ENCODE data around the gene BCAS3.
"Not testable (repeated sequence)": the region's sequence is repeated elsewhere in the genome, so short reads cannot be mapped to it uniquely, and the experiment has no call there.

Gene BCAS3

DNA sequence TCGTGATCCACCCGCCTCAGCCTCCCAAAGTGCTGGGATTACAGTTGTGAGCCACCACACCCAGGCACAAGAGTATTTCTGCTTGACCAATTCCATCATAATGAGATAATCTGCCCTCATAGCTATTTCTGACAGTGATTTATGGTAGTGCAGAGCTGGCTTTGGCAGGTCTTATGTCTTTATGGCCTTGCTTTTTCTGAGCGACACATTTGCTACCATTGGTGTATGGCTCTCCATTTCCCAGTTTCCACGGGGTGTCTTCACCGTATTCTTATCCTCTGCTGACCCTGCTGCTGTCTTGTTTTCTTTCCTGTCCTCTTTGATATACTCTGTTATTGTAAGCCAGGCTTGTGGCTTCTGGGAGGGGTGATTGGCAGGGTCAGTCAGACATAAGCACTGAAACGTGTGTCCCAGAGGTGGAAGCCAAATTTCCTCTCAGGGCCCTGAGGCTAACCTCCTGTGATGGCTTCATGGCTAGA is 560.8 kb downstream of the BCAS3 start:
- DNase-seq, result no peak

DNA sequence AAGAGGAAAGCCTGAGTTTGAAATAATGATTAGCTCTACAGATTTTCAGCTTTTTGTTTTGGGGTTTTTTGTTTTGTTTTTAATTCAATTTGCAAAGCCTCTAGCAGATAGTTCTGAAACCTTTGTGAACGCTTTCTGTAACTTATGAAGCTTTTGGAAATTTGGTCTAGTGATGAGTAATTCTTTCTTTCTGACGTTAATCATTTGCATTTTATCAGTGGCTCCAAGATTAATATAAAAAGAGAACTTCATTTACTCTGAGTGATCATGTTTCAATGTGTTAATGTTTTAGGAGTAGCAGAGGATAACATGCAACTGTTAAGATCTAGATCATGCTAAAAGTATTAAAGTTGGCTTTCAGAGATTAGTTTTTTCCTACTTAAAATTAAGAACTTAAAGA is 561.7 kb downstream of the BCAS3 start:
- DNase-seq, result no peak

DNA sequence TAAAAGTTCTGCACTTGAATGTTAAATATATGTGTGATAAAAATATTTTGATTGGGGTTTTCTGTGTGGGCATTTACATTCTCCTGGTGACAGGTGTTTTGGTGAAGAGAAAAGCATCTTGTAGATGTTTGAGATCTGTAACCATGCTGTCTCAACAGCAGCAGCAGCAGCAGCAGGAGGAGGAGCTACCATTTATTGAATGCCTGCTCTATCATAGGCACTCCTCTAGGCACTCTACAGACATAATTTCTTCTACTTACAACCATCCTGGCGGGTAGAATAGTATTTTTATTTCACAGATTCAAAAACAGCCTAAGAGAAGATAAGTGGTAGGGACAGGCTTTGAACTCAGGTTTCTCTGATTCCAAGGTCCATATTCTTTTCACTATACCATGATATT is 562.3 kb downstream of the BCAS3 start:
- no peak for DNase-seq

DNA sequence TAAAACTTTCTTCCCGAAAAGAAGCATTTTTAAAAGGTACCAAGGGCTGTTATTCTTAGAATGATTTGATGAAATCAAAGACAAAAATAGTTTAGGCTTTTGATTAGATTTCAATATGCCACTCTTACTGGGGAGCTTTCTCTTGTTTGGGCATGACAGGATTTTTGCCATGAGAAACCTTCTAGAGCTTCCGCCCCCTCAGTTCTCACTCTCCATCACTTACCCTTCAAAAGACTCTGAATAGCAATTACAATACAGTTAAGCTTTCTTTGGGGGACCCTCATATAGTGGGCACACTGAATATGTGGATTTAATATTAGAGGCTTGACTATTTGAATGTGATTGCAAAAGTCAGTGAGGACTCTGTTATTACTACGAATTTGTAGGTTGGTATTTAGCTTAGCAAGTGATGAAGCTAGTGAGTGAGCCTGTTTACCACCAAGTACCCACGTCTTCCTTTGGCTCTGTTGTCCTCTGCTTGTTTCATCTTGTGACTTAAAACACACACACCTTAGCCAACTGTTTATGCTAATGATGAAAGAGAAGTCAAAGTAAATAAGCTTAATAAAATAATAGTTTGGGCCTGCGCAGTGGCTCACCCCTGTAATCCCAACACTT is 563.3 kb downstream of the BCAS3 start:
- DNase-seq, result no peak

DNA sequence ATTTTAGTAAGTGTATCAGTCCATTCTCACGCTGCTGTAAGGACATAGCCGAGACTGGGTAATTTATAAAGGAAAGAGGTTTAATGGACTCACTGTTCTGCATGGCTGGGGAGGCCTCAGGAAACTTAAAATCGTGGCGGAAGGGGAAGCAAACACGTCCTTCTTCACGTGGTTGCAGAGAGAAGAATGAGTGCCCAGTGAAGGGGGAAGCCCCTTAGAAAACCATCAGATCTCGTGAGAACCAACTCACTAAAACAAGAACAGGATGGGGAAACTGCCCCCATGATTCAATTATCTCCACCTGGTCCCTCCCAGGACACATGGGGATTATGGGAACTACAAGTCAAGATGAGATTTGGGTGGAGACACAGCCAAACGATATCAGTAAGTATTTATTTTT is 567.3 kb downstream of the BCAS3 start:
- DNase-seq, result not testable (repeated sequence)

DNA sequence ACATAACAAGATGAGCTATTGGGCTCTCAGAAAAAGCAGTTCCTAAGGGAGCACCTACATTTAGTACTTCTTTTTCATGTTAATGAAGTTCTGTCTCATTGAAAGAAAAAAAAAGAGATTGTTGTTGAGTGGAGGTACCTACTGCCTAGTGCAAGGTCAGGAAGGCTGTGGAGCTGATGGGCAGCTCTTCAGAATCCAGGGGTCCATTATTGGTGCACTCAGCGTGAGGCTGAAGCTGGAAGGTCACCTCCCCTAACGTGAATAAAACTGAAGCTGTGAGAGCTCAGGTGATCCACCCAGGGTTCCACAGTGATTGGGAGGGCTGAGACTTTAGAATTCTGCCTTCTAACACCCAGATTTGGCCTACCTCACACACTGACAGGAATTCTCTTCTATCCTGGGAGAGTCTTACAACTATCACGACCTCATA is 568.1 kb downstream of the BCAS3 start:
- no peak for DNase-seq

DNA sequence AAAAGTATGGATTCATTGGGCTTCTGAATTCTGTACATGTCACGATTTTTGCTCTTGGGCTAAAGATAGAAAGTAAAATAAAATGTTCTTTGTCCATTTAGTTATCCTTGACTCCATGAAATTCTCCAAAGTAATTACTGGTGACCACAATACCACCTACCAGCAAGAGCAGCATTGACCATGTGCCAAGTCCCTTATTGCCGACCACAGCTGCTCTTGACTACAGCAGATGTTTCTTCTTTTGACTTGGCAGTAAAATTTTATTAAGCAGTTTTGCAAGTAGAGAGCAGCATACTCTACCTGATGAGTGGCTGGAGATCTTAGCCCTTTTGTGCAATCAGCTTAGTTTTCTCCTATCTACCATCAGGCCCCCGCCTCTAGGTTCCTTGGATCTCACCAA is 569.8 kb downstream of the BCAS3 start:
- no peak for DNase-seq

DNA sequence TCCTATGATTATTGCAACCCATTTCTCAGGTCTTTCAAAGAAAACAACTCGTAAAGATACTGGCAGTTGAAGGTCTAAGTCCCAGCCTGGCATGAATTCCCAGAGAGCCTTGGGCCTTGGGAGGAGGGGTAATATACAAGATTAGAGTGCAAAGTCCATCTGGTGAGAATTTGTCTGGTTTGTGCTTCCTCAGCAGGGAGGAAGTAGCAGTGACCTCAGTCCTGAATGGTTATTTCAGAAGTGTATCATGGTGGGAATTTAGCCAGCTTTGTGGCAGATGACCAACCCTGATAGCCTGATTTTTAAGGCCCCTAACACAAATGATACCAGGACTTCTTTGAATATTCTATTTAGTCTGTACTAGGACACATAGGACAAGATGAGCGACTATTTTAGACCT is 570.7 kb downstream of the BCAS3 start:
- DNase-seq, result no peak

DNA sequence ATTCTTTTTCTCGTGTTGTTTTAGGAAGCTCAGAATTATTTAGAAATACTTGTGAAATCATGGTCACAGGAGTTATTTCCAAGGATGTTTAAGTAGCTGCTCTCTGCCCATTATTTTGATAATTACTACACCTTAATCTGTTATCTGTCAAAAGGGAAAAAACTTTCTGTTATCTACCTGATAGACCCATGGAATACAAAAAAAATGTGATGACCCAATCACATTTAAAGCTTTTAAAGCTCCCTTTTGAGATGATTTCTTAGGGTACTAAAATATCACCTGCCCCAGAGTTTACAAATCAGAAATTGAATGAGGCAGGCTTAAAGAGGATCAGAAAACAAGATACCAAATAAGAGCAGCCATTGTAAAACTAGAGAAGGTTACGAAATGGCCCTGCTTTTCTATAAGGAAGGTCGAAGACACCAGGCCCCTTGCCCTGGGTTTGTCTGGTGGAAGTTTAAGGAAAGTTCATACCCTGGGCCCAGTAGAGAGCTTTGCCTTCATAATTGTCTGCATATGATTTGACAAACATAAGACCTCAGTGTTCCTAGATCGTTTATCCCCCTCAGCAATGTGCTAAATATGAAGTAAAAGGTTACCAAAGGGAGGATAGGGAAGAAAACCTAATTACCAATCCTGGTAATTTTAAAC is 572.1 kb downstream of the BCAS3 start:
- no peak for DNase-seq

DNA sequence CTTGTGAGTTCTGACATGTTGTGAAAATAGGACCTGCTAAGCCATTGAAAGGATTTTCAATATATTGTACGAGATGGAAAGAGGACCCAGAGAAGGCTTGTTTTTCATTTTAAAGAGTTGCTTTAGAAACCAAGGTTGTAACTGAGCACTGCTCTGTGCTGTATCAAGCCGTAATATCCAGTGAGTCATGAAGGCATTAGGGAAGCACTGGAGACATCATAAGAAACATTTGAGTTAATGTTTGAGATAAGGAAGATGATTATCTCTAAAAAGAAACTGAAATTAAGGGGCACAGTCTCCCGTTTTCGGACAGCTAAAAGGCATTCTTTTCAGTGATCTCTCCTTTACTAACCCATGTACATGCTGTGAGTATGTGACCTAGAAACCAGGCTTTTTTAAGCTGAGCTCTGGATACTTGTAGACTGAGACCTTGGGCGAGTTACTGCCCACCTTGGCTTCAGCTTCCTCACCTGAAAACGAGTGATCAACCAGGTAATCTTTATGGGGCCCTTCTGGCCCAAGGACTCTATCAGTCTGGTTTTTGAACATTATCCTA is 572.8 kb downstream of the BCAS3 start:
- DNase-seq, result no peak

DNA sequence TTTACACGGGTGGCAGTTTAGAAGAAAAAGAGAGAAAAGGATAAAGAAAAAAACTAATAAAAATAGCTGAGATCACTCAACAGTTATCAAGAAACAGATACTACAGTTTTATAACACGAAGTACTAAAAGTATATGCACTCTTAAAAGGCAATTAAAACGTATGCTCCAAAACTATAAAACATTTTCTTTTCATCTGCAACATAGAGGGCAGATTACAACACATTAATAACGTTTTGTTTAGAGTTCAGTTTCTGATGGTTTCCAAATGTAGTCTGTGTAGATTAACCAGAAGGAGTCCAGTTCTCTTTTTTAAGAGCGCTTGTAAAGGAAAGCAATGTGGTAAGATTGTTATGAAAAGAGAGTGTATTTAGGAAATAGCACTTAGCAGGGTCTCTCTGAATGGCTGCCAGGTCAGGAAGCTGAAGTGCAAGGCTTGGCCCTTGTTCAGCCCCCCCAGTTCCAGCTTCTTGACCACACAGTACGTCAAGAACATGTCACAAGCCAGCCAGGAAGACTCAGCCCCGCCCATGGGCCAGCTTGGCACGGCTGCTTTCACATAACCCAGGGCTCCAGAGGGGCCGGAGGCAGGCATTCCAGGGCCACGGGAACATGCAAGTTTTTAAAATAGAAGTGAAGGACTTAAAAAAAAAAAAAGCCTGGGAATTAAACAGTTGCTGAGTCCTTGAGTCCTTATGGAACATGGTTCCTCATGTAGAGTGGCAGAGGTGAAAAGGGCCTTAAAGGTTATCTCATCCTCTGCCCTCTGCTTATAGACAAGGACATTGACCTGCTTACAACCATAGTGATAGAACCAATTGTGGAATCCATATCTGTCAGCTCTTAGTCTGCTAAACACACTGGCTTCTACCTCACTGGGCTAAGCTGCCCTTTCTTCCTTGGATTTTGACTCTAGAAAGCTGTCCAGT is 574.6 kb downstream of the BCAS3 start:
- no peak for DNase-seq

DNA sequence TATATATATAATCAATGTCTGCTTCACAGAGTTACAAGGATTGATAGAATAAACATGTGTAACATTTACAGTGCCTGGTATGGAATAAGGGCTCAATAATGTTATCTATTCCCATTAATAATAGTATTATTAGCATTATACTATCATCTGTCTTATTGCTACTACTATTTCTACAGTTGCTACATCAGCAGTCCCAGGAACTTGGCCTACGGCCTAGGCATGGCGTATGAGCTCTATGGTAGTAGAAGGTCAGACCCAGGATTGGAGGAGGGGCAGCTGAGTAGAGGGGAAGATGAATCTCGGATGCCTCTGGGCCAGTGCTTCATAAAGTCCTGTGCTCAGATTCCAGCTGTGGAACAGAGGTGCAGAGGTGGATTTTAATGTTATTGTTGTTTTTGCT is 575.7 kb downstream of the BCAS3 start:
- DNase-seq, result no peak

DNA sequence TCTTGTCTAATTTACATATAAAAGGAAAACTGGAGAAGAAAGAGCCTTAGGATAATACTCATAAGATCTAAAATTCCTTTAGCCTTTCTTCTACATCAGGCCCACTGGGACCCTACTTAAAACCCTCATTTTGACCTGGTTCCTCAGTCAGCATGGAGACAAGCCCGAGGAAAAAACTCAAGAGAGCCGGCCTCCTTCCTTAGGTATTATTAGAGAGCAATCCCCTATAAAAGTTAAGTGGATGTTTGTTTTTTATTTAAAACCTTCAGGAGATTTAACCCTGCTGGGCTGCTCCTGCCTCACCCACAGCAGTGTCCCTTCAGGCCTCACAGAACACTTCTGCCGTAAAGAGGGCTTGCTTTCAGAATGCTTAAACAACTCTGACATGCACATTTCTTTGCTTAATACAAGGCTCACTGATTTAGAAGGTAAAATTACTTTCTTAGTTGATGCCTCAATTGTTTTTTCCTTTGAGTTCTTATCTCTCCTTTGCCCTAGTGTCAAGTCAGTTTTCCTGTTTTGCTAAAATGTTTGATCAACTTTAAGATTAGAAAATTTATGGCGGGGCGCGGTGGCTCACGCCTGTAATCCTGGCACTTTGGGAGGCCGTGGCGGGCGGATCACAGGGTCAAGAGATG is 576.4 kb downstream of the BCAS3 start:
- DNase-seq, result no peak

DNA sequence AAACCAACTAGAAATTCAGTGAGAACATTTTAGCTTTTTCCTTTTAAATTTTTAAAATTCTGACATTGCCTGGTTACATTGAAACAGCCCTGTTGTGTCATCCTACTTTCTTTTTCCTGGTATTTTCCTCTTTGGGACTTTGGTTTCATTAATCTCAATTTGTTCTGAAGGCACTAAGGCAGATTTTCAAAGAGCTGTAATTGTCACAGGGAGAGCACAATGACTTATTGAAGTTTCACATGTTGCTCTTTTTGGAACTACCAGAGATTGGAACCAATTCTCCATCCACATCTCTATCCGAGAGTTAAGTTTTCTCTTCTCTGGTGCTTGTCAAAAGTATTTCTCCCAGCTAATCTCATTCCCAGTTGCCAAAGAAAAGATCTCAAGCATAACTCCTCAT is 577.3 kb downstream of the BCAS3 start:
- no peak for DNase-seq

DNA sequence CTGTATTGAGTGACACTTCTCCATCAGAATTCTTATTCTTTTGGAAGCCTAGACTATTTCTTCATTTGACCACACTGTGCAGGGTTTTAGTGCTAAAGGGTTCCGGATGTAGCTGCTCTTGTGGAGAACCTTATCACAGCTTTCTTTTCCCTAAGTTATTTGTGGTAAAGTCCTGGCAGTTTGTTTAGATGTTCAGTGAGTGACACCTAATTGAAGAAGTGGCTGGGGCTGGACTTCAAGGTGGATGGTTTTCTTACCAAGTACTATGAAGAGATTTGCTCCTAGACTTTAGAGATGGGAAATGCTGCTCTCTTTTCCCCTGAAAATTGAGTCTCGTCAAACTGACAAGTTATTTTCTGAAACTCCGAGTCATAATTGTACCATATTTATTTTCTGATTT is 578.0 kb downstream of the BCAS3 start:
- no peak for DNase-seq

DNA sequence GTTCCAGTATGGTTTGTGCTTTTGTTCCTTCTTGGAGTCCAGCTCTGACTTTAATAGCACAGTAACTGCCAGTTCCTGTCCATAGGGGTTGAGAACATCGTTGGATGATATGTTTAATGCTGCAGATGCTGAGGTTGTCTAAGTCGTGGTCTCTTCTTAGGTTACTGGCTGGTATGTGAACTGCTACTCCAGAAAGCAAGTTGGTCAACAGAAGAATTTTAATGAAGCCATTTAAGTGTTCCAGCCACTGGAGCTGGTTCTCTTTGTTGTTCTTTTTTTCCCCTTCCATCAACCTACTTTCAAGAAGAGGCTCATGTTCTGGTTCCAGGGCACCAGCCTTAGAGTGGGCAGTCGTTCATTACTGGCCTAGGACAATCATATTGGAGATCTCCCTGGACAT is 581.7 kb downstream of the BCAS3 start:
- DNase-seq, result no peak

DNA sequence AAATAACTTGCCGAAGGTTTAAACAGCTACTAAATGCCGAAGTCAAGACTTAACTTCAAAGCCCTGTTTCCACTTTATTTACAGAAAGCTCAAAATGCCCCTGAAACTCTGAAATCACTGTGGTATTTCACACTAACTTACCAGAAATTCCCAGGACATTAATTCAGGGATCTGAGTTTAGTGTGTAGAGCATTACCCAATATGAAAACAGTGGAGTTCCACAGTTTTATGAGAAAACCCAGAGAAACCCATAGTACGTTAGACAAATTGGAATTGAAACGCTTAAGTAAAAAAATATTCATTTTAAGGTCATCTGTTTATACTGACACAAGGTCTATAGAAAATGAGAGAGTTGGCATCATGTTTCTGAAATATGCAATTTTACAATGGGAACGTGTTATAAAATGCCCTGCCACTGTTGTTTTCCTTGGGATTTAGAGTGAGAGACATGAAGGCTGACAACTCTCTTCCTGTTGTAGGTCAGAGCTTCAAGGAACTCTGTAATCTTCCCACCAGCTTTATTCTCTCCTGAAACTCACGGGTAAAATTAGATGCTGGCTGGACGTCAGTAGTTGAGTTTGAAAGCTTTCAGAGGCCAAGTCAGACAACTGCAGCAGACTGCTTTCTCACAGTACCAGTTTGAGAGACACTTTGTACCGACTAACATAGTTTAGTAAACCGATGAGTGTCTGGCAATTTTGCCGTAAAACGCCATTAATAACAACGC is 582.6 kb downstream of the BCAS3 start:
- DNase-seq, result no peak

DNA sequence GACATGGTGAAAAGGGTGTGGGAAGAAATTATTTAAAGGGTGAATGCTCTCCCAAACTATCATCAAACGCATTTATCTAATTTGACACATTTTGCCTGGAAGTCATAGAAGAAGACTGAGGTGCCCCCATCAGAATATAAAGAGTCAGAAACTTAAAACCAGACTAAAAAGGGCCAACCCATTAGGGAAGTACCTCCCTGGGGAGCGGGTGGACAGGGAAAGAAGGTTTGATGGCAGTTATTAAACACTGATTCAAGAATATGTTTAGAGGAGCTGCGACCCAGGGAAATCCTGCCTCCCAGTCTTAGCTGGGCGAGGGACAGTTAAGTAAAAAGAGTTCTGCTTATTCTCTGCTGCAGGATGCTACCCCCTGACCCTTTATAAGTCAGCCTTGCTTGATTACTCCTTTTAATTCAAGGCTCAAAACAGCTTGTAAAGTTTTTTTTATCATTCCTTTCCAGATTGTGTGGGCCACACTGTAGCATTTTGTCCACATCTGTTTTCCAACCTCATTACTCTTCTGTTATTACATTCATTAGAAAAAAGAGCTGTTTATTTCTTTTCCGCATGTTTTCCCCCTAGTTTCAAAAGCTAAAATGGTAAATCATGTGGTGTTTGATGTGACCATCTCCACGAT is 583.5 kb downstream of the BCAS3 start:
- DNase-seq, result no peak

DNA sequence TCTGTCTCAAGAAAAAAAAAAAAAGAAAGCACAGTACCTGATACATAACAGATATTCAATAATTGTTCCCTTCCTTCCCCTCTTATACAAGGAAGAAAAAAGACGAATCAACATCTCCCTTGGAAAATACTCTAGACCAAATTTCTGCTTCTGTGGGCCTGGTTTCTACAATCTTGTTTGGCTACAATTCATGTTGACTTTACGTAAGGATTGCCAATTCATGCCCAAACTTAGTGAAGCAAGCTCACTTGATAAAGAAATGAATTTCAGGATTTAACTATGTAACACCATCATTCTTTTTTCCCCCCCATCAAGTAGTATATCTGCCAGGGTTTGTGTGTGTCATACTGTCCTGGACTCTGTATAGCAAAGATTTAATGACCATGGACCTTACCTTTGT is 587.7 kb downstream of the BCAS3 start:
- DNase-seq, result no peak

DNA sequence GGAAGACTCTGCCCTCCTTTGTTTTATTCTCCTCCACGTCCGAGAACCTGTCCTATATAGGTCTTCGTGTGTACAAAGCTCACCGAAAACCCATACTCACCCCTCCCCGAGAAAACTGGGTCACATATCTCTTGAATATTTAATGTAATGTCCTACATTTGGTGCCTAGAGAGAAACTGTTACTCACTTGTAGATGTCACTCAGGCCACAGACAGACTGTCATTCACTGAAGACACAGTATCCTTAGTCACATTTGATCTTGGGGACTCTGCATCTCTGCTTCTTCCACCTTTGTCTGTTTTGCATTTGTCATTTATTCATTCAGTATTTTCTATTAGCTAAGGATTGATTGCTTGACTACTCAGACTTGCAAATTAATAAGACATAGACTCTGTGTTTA is 590.2 kb downstream of the BCAS3 start:
- no peak for DNase-seq

DNA sequence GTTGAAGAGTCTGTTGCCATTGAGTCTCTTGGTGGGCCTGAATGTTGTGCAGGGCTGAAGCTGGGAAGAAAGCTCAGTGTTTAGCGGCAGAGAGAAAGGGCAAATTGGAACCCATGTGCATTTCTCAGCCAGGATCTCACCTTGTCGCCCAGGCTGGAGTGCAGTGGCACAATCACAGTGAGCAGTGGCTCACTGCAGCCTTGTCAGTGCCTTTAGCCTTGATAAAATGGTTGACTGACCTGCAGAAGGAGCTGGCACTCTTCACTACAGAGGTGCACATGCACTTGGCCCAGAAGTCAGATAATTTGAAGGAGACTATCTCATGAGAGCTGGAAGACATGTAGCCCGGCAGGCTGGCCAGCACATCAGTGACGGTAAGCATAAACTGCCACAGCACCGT is 597.7 kb downstream of the BCAS3 start:
- DNase-seq, result no peak

DNA sequence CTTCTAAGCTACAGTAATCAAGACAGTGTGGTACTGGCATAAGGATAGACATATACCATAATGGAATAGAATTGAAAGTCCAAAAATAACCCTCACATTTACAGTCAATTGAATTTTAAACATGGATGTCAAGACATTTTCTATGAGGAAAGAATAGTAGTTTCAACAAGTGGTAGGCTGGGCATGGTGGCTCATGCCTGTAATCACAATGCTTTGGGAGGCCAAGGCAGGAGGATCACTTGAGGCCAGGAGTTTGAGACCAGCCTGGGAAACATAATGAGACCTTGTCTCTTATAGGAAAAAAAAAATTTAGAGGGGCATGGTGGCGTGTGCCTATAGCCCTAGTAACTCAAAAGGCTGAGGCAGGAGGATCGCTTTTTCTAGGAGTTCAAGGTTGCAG is 599.2 kb downstream of the BCAS3 start:
- no peak for DNase-seq

Measured in CD4-positive, alpha-beta T cell treated with Interleukin-17A for 4 hours (primary cell).